ENCODE results near the gene DNAH17. TPM values are rescaled to one million over a fixed set of nuclear protein-coding genes. Genes with fewer than 3 reads are reported as not detected.

DNAH17 gene
- total RNA-seq, 1 experiment from 2014 or later = 0.18 TPM

GRCh38 chr17:78427140-78427539 lies 150.1 kb downstream of the DNAH17 start:
- Histone ChIP-seq H3K27ac (ENCODE audit: low read length) (no peak overlapping the region), H3K36me3 (ENCODE audit: control insufficient read depth, insufficient read depth, low read length) (no peaks in the 10 kb centered on the region; the same call in 1 of the 2 replicates), H3K4me1 (ENCODE audit: control insufficient read depth, insufficient read depth, low read length) (no peaks in the 10 kb centered on the region), H3K9me3 (ENCODE audit: control insufficient read depth, insufficient read depth, low read depth, low read length) (no peaks in the 10 kb centered on the region), H3K27me3 (ENCODE audit: control insufficient read depth, insufficient read depth, low read length) (no peaks in the 10 kb centered on the region), H3K4me3 (ENCODE audit: low read depth in 2 of 2, low read length in 2 of 2) (no peak overlapping the region)
- TF ChIP-seq CTCF (IDR thresholded peaks at IDR 0.05) (no peak), TCF7L2 (IDR thresholded peaks at IDR 0.05; ENCODE audit: low read depth, low read length) (no peak), REST (IDR thresholded peaks at IDR 0.05; ENCODE audit: insufficient read depth in 1 of 2, low read depth in 2 of 2, low read length in 1 of 2) (no peak), POLR2AphosphoS5 (IDR thresholded peaks at IDR 0.05; ENCODE audit: low read depth, low read length) (no peak), SIN3A (IDR thresholded peaks at IDR 0.05; ENCODE audit: borderline replicate concordance, insufficient read depth, low read depth, low read length) (no peak)
- no TSS peak for BruUV-seq (replicated peaks)
- intact Hi-C loops (cut with micrococcal nuclease; ENCODE audit: unreplicated experiment) (loop anchor here (10.0 kb wide), 1 partner anchor 132 kb away; no protein-coding TSS in a partner anchor), in situ Hi-C loops (cut with HindIII; ENCODE audit: low pct_unique_long_range_greater_than_20kb, low sequenced_read_pairs) (no loop called here)
- ATAC-seq = no peak
- DNase-seq (ENCODE audit: low read depth, low spot score) = no peak
- CTCF ChIA-PET = no interaction called here
- POLR2A ChIA-PET = no interaction called here

GRCh38 chr17:78426293-78426879 lies 150.8 kb downstream of the DNAH17 start:
- Histone ChIP-seq H3K27me3 (ENCODE audit: control insufficient read depth, insufficient read depth, low read length) (no peaks in the 10 kb centered on the region), H3K9me3 (ENCODE audit: control insufficient read depth, insufficient read depth, low read depth, low read length) (no peaks in the 10 kb centered on the region), H3K27ac (ENCODE audit: low read length) (no peak overlapping the region), H3K36me3 (ENCODE audit: control insufficient read depth, insufficient read depth, low read length) (no peaks in the 10 kb centered on the region; the same call in 1 of the 2 replicates), H3K4me1 (ENCODE audit: control insufficient read depth, insufficient read depth, low read length) (peaks cover 5% of the 10 kb centered on the region; the same call in 1 of the 2 replicates), H3K4me3 (ENCODE audit: low read depth in 2 of 2, low read length in 2 of 2) (no peak overlapping the region)
- TF ChIP-seq POLR2AphosphoS5 (IDR thresholded peaks at IDR 0.05; ENCODE audit: low read depth, low read length) = no peak
- TF ChIP-seq SIN3A (IDR thresholded peaks at IDR 0.05; ENCODE audit: borderline replicate concordance, insufficient read depth, low read depth, low read length) = no peak
- ChIA-PET CTCF (interaction anchor here (0.6 kb wide), 1 partner anchor 76 kb away, joined by 4 read pairs; no protein-coding TSS in a partner anchor), POLR2A (no interaction called here)
- in situ Hi-C loops (cut with HindIII; ENCODE audit: low pct_unique_long_range_greater_than_20kb, low sequenced_read_pairs) = no loop called here
- no TSS peak for BruUV-seq (replicated peaks)
- intact Hi-C loops (cut with micrococcal nuclease; ENCODE audit: unreplicated experiment) = loop anchor here (10.0 kb wide), 1 partner anchor 132 kb away; no protein-coding TSS in a partner anchor
- DNase-seq (ENCODE audit: low read depth, low spot score) (no peak), ATAC-seq (no peak)

DNA sequence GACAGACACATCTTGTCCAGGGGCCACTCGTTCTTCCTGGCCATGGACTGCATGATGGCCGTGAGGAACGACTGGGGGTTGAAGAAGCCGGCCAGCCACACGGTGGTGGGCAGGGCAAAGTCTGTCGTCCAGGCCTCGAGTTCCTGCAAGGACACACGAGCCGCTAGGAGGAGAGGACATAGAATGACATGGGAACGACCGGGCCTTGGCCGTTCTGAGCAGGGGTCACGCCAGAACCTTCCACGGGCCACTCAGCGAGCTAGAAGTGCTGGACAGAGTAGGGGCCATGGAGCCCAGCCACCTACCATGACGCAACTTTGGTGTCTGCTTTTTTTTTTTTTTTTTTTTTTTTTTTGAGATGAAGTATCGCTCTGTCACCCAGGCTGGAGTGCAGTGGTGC lies 151.8 kb downstream of the DNAH17 start:
- CTCF ChIA-PET = interaction anchor here (0.5 kb wide), 1 partner anchor 167 kb away, joined by 4 read pairs; no protein-coding TSS in a partner anchor
- POLR2A ChIA-PET = no interaction called here
- intact Hi-C loops (cut with micrococcal nuclease; ENCODE audit: unreplicated experiment) = loop anchor here (10.0 kb wide), 1 partner anchor 131 kb away; no protein-coding TSS in a partner anchor
- no peaks in the 10 kb centered on the region; the same call in 1 of the 2 replicates for H3K36me3 ChIP-seq (ENCODE audit: control insufficient read depth, insufficient read depth, low read length)
- no peak overlapping the region for H3K4me3 ChIP-seq (ENCODE audit: low read depth in 2 of 2, low read length in 2 of 2)
- TF ChIP-seq TCF7L2 (IDR thresholded peaks at IDR 0.05; ENCODE audit: low read depth, low read length) (no peak), CTCF (IDR thresholded peaks at IDR 0.05) (no peak), POLR2AphosphoS5 (IDR thresholded peaks at IDR 0.05; ENCODE audit: low read depth, low read length) (no peak), REST (IDR thresholded peaks at IDR 0.05; ENCODE audit: insufficient read depth in 1 of 2, low read depth in 2 of 2, low read length in 1 of 2) (no peak), SIN3A (IDR thresholded peaks at IDR 0.05; ENCODE audit: borderline replicate concordance, insufficient read depth, low read depth, low read length) (no peak)
- H3K4me1 ChIP-seq (ENCODE audit: control insufficient read depth, insufficient read depth, low read length) = peaks cover 12% of the 10 kb centered on the region; the same call in 1 of the 2 replicates
- no peaks in the 10 kb centered on the region for H3K27me3 ChIP-seq (ENCODE audit: control insufficient read depth, insufficient read depth, low read length)
- BruUV-seq (replicated peaks) = no TSS peak
- in situ Hi-C loops (cut with HindIII; ENCODE audit: low pct_unique_long_range_greater_than_20kb, low sequenced_read_pairs) = no loop called here
- DNase-seq (ENCODE audit: low read depth, low spot score) (no peak), ATAC-seq (no peak)
- H3K9me3 ChIP-seq (ENCODE audit: control insufficient read depth, insufficient read depth, low read depth, low read length) = no peaks in the 10 kb centered on the region
- H3K27ac ChIP-seq (ENCODE audit: low read length) = no peak overlapping the region
